ENCODE results near the gene LRCH1. TPM values are rescaled to one million over a fixed set of nuclear protein-coding genes. Genes with fewer than 3 reads are reported as not detected.
A peak's percentile ranks its signal among the peaks of the same experiment; 100 is the strongest.

Gene LRCH1
- total and polyA plus RNA-seq, 10 of the 15 experiments (the other 5 are each of a cell fraction or from before 2014, with no cell fraction given), result 5.3 to 48.9 (median 14.4) TPM

DNA sequence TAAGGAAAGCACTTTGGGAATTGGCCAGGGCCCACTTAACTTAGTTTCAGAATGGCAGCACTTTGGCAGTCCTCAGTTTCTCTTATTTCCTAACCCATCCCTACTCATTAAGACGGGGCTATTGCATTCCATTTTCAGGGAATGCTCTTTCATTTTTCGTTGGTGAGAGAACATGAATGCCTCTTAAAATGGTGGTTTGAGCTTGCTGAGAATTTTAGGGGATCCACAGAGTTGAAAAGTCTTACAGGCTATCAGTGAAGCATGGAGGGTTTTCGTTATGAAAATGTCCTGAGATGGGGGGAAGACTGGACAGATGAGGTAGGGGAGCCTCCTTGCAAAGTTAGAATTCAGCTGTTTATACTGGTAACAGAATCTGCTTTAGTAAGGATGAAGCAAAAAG, 71.4 kb downstream of the LRCH1 start (continued):
- TF ChIP-seq, protein P1, sequence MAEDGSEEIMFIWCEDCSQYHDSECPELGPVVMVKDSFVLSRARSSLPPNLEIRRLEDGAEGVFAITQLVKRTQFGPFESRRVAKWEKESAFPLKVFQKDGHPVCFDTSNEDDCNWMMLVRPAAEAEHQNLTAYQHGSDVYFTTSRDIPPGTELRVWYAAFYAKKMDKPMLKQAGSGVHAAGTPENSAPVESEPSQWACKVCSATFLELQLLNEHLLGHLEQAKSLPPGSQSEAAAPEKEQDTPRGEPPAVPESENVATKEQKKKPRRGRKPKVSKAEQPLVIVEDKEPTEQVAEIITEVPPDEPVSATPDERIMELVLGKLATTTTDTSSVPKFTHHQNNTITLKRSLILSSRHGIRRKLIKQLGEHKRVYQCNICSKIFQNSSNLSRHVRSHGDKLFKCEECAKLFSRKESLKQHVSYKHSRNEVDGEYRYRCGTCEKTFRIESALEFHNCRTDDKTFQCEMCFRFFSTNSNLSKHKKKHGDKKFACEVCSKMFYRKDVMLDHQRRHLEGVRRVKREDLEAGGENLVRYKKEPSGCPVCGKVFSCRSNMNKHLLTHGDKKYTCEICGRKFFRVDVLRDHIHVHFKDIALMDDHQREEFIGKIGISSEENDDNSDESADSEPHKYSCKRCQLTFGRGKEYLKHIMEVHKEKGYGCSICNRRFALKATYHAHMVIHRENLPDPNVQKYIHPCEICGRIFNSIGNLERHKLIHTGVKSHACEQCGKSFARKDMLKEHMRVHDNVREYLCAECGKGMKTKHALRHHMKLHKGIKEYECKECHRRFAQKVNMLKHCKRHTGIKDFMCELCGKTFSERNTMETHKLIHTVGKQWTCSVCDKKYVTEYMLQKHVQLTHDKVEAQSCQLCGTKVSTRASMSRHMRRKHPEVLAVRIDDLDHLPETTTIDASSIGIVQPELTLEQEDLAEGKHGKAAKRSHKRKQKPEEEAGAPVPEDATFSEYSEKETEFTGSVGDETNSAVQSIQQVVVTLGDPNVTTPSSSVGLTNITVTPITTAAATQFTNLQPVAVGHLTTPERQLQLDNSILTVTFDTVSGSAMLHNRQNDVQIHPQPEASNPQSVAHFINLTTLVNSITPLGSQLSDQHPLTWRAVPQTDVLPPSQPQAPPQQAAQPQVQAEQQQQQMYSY (CRISPR knock-in tag; IDR thresholded peaks at IDR 0.05), result no peak
- TF ChIP-seq, protein P2, sequence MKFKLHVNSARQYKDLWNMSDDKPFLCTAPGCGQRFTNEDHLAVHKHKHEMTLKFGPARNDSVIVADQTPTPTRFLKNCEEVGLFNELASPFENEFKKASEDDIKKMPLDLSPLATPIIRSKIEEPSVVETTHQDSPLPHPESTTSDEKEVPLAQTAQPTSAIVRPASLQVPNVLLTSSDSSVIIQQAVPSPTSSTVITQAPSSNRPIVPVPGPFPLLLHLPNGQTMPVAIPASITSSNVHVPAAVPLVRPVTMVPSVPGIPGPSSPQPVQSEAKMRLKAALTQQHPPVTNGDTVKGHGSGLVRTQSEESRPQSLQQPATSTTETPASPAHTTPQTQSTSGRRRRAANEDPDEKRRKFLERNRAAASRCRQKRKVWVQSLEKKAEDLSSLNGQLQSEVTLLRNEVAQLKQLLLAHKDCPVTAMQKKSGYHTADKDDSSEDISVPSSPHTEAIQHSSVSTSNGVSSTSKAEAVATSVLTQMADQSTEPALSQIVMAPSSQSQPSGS (IDR thresholded peaks at IDR 0.05; ENCODE audit: low read length), result 0 out of 2 replicates have a peak, but pooled peaks have one; percentile 32
- TF ChIP-seq NR2F1 (conservative IDR thresholded peaks at IDR 0.05) (no peak), POLR2AphosphoS2 (IDR thresholded peaks at IDR 0.05; ENCODE audit: low read depth, low read length) (no peak), DPF2 (IDR thresholded peaks at IDR 0.05) (no peak), EED (IDR thresholded peaks at IDR 0.05; ENCODE audit: low read depth) (peak; percentile 67), NFIC (IDR thresholded peaks at IDR 0.05; ENCODE audit: low read depth, low read length) (peak; percentile 73; the same call in 1 of the 2 replicates), ZSCAN29 (IDR thresholded peaks at IDR 0.05) (no peak), EP300 (IDR thresholded peaks at IDR 0.05; ENCODE audit: borderline replicate concordance in 1 of 2, control insufficient read depth in 1 of 2, low read depth in 2 of 2, low read length in 2 of 2) (no peak)

Data from GM12878 (cell line).